HG02763 (cell line): Measurements from ENCODE around the gene ELL2.
"Not testable (repeated sequence)": the region's sequence is repeated elsewhere in the genome, so short reads cannot be mapped to it uniquely, and the experiment has no call there.

Experiments
- ATAC-seq: cut with Tn5 transposase; IDR thresholded peaks from one replicate; pipeline ENCODE4 v1.9.1; 2021; ENCODE audit warnings: mild to moderate bottlenecking, moderate library complexity; ENCODE audit not compliant: unreplicated experiment

Gene ELL2

DNA sequence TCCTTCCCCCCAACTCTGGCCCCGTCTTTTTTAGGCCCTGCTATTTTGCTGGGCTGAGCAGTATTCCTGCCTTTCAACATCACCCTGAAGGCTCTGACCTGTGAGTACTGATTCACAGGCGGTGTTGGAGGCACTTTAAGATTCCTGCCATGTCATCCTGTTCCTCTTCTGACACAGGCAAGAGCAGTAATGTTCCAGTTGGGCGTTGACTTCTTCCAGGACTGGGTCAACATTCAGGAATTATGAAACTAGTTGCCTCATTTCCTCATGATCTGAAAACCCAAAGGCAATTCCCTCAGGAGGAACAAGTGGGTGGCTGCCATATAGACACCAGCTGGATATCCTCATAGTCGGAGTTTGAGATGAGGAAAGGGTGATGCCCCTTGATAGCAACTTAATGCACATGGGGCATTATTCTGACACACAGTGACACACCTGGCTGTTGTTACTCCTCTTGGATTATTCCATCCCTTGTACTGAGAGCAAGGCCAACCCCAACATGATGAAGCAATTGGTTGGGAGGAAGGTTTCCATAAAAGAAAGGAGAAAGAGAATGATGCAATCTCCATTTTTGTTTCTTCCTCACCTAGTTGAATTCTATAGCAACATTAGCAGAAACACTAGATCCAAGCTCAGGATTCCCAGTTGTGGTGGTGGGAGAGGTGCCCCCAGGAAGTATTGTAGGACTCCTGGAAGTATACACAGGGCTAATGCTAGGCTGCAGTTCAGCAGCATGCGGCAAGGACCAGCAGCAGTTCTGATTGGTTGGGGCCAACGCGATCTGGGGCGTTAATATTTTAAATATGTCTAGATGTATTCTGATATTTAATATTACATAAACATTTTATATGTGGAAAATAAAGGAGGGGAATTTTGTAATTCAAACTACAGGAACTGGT lies 119.5 kb downstream of the ELL2 start:
- ATAC-seq, result no peak

DNA sequence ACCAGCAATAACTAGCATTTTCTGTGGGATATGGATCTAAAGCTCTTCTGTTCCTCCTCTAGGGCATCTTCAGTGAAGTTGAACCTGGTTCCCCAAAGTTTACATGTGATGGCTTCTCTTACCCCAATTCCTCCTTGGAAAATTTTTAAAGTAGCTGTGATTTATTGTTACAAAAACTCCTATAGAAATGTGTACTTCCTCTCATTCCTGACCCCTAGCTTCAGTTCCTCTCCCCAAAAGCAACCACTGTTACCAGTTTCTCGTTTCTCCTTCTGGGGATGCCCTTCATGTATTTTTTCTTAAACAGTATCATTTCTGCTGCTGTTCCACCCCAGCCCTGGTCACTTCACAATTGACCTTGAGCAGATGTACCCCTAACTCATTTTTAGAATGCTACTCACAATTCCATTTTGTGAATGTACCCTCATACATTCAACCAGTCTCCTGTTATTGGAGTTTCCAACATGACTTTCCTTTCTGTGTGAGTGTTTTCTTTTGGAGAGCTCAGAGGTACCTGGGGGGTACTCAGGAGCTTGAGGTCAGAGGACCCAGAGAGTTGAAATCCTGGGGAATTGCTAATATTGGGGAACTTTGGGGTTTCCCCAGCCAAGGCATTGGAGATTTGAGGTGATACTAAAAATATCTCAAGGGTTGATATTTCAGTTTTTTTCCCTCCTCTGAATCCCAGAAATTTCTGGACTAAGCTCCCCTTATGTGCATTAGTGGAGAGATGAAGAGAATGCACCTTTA lies 120.5 kb downstream of the ELL2 start:
- no peak for ATAC-seq

DNA sequence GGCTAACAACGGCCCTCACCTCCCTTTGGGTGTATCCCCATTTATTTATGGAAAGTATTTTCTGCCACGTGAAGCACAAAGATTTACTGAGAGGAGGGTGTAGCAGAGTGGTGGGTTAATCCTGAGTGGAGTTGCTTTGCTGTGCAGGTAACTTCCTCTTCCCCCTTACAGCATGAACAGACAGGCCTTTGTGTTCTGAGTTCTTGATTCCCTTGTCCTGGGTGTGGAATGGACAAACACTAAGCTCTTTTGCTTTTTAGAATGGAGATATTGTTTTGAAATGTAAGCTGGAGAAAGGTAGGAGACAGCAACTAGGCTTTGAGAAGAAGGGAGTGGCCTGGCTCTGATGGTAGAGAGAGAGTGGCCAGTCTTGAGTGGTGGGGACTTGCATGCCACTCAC lies 122.0 kb downstream of the ELL2 start:
- no peak for ATAC-seq

DNA sequence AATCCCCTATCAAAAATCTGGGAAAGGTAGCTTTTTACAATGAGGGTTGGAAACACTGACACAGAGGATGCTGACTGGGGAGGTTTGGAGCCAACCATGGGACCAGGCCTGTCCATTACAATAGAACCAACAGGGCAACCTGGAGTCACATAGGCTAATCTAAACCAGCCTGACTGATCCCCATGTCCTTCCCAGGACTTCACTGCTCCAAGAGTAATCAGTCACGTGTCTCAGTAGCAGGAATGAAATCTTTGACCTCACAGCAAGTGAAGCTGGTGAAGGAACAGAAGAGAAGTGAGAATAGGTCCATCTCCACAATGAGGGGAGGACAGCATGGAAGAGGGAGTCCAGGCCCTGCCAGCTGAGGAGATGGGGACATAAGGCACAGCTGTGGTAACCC lies 123.1 kb downstream of the ELL2 start:
- no peak for ATAC-seq

DNA sequence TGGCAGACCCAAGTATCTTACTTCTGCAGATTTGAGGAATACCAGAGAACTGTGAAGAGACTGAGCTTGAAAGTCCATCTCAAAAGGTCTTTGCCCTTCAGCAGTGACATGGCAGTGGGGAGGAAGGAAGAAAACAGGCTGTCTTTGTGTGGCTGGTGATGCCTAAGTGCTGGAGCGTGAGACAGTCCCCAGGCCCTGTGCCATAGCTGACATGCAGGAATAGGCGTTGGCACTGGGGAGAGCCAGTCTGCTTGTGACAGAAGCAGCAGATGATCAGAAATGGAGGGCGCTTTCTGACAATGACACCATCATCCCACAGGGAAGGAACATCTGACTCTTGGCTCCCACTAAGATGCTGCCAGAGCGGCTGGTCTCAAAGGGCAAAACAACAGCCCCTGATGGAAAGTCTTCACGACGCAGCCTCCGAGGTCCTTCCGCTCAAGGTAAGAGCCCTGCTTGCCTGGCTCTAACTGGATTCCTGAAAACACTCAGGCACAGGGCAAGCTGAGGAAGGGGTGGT lies 123.6 kb downstream of the ELL2 start:
- ATAC-seq, result no peak

DNA sequence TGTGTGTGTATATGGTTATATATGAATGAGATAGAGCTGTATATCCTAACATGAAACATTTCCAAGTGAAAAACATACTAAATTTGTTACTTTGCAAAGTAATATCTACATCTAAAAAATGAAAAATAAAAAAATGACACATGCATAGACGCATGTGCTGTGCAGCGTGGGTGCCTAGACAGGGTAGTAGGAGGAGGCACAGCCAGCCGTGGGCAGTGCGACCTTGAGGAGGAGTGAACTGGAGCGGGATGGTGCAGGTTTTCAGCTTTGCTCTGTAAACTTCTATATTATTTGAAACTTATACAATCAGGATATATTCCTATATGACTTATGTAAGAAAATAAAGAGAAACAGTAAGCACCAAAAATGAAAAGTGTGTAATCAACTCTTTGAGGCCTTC lies 124.2 kb downstream of the ELL2 start:
- ATAC-seq, result no peak

DNA sequence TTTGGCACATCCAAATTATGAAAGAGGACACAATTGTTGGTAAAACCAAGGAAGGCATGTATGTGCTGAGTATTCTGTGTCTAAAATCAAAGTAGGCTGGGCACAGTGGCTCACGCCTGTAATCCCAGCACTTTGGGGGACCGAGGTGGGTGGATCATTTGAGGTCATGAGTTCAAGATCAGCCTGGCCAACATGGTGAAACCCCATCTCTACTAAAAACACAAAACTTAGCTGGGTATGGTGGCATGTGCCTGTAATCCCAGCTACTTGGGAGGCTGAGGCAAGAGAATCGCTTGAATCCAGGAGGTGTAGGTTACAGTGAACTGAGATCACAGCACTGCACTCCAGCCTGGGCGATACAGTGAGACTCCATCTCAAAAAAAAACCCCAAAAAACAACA lies 124.7 kb downstream of the ELL2 start:
- not testable (repeated sequence) for ATAC-seq

DNA sequence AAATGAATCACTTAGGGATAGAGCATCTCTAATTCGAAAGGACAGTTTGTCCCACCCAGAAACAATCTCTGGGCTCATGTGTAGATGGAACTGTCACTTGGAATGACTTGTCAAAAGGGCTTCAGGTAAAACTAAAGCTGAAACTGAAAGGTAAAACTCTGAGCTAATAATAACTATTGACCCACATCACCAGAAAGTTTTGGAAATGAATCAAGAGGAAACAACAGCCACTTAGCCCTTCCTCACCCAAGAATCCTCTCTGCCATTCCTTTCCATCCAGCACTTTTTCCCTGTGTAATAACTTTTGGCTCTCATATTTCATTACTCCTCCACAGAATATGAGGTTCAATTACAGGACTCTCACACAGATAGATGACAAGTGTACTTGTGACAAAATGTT lies 125.1 kb downstream of the ELL2 start:
- no peak for ATAC-seq

DNA sequence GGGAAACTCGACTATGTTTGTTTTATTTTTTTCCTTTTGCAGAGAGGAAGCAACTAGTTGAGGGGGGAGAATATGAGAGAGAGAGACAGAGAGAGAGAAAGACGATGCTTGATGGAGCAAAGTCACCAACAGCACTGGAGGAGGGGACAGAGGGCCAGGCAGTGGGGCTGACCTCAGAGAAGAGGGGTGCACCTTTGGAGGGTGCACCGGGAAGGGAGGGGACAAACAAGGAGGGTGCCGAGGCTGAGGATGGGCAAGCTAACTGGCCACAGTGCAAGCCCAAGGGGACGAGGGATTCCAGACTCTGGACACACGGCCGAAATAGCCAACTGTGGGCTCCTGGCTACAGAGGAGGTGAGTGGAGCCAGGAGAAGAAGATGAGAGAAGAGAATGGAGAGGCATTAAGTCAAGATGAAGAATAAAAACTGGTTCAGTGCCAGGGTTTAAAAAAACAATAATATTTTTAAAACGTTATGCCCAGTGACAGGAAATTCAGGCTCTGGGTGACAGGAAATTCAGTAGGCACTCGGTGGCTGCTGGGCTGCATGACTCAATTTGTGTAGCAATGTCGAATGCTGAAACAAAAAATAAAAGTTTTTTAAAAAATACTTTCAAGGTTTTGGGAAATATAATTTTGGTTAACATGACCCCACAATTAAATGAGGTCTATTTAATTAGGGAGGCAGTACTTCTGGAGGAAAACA lies 125.8 kb downstream of the ELL2 start:
- no peak for ATAC-seq
